Left ventricle myocardium inferior (tissue), 1 donor: Measurements from ENCODE around the gene NUTM1. TPM values are rescaled to one million over a fixed set of nuclear protein-coding genes. Genes with fewer than 3 reads are reported as not detected.
A peak's percentile ranks its signal among the peaks of the same experiment; 100 is the strongest.

Source experiments
- DNase-seq: peaks from one replicate; pipeline ENCODE4 v3.0.0-alpha.2; 2020
- H3K27ac ChIP-seq: fragments of 200-600 bp; replicated peaks from 2 replicates; pipeline ENCODE4 v1.8.0; 2021
- H3K27me3 ChIP-seq: fragments of 200-600 bp; 2 replicates; pipeline ENCODE4 v1.8.0; 2021; ENCODE audit warnings: low read depth
- H3K36me3 ChIP-seq: fragments of 200-600 bp; 2 replicates; pipeline ENCODE4 v1.8.0; 2021
- H3K4me1 ChIP-seq: fragments of 200-600 bp; 2 replicates; pipeline ENCODE4 v1.8.0; 2021
- H3K4me3 ChIP-seq: fragments of 200-600 bp; 2 replicates; pipeline ENCODE4 v1.8.0; 2021; ENCODE audit warnings: mild to moderate bottlenecking, moderate library complexity
- H3K9me3 ChIP-seq: fragments of 200-600 bp; replicated peaks from 2 replicates; pipeline ENCODE4 v1.8.0; 2021
- CTCF ChIP-seq: fragments of 200-600 bp; IDR thresholded peaks from 2 replicates; pipeline ENCODE4 v1.8.0; 2021; ENCODE audit warnings: antibody characterized with exemption, mild to moderate bottlenecking, borderline replicate concordance
- intact Hi-C: fragments of 100-400 bp; cut with micrococcal nuclease; formaldehyde crosslinking; loops from one replicate; pipeline ENCODE4 v1.11.0; 2022
- long read RNA-seq: library from polyadenylated mRNA; unstranded; transcript quantifications from one replicate; pipeline ENCODE4 v2.0.0, GENCODE V29; 2021
- total RNA-seq: library from RNA; stranded (reverse); fragmentation: NEBNext Ultra II Directional; extraction: Animal tissue kit (Norgen Biotek cat#: 25700); gene quantifications from one replicate; pipeline ENCODE4 v1.2.1, GENCODE V29; 2021
- donor health status: DM: no; HTN: yes; CAD: no; lungs with severe emphysema.

NUTM1 gene, protein sequence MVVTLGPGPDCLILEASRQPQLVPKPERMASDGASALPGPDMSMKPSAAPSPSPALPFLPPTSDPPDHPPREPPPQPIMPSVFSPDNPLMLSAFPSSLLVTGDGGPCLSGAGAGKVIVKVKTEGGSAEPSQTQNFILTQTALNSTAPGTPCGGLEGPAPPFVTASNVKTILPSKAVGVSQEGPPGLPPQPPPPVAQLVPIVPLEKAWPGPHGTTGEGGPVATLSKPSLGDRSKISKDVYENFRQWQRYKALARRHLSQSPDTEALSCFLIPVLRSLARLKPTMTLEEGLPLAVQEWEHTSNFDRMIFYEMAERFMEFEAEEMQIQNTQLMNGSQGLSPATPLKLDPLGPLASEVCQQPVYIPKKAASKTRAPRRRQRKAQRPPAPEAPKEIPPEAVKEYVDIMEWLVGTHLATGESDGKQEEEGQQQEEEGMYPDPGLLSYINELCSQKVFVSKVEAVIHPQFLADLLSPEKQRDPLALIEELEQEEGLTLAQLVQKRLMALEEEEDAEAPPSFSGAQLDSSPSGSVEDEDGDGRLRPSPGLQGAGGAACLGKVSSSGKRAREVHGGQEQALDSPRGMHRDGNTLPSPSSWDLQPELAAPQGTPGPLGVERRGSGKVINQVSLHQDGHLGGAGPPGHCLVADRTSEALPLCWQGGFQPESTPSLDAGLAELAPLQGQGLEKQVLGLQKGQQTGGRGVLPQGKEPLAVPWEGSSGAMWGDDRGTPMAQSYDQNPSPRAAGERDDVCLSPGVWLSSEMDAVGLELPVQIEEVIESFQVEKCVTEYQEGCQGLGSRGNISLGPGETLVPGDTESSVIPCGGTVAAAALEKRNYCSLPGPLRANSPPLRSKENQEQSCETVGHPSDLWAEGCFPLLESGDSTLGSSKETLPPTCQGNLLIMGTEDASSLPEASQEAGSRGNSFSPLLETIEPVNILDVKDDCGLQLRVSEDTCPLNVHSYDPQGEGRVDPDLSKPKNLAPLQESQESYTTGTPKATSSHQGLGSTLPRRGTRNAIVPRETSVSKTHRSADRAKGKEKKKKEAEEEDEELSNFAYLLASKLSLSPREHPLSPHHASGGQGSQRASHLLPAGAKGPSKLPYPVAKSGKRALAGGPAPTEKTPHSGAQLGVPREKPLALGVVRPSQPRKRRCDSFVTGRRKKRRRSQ
- total RNA-seq = not detected
- long read RNA-seq = 0 reads

GRCh38 chr15:34342737-34343575 is at the start of gene NUTM1, which contains the start of gene NOP10:
Gene NUTM1, plus strand, starts transcription at chr15:34343315. Its CDS starts 382 bp downstream, at chr15:34343697.
Gene NOP10, minus strand, starts transcription at chr15:34343136. Its CDS starts 63 bp downstream, at chr15:34343073.
- DNase-seq = peak; percentile 87
- Histone ChIP-seq H3K27me3 (no peaks in the 10 kb centered on the region), H3K4me1 (peaks cover 29% of the 10 kb centered on the region), H3K4me3 (peak within 1 kb of the TSS; percentile 86), H3K9me3 (no peaks in the 10 kb centered on the region), H3K27ac (peak within 1 kb of the TSS; percentile 95), H3K36me3 (peaks cover 19% of the 10 kb centered on the region)
- intact Hi-C loops = no loop called here
- peak; percentile 94 for TF ChIP-seq CTCF

- Histone ChIP-seq H3K27ac (peak overlapping the region; percentile 74), H3K4me1 (peaks cover 34% of the 10 kb centered on the region), H3K4me3 (peak overlapping the region; percentile 5), H3K9me3 (no peaks in the 10 kb centered on the region), H3K36me3 (no peaks in the 10 kb centered on the region), H3K27me3 (no peaks in the 10 kb centered on the region)
- intact Hi-C loops = no loop called here
- no peak for TF ChIP-seq CTCF
- DNase-seq = no peak
These were observed 46.1 kb upstream of the NUTM1 start for GRCh38 chr15:34297059-34297458.

DNA sequence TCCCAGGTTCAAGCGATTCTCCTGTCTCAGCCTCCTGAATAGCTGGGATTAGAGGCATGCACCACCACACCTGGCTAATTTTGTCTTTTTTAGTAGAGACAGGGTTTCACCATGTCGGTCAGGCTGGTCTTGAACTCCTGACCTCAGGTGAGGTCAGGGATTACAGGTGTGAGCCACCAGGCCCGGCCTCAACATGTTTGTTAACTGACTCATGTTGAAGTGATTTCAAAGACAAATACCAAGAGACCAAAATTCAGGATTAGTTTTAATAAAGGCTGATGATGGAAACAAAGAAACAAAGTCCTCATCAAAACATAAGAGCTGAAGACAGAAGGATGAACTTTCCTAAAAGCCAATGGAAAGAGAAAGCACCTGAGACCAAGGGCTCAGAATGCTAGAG is 42.1 kb upstream of the NUTM1 start:
- DNase-seq = no peak
- Histone ChIP-seq H3K27me3 (no peaks in the 10 kb centered on the region), H3K27ac (no peak overlapping the region), H3K4me1 (peaks cover 34% of the 10 kb centered on the region), H3K4me3 (no peak overlapping the region), H3K9me3 (no peaks in the 10 kb centered on the region), H3K36me3 (no peaks in the 10 kb centered on the region)
- no peak for TF ChIP-seq CTCF
- intact Hi-C loops = loop anchor here (10.0 kb wide), 1 partner anchor 66 kb away; no protein-coding TSS in a partner anchor

GRCh38 chr15:34304613-34305012 is 38.5 kb upstream of the NUTM1 start:
- Histone ChIP-seq H3K27ac (no peak overlapping the region), H3K4me3 (no peak overlapping the region), H3K9me3 (no peaks in the 10 kb centered on the region), H3K27me3 (no peaks in the 10 kb centered on the region), H3K4me1 (peaks cover 8% of the 10 kb centered on the region), H3K36me3 (peaks cover 3% of the 10 kb centered on the region)
- intact Hi-C loops = loop anchor here (10.0 kb wide), 1 partner anchor 70 kb away; no protein-coding TSS in a partner anchor
- no peak for TF ChIP-seq CTCF
- no peak for DNase-seq
